Cortex of kidney (tissue), 1 donor: ENCODE measurements around the gene GABBR1.

Experiments used
- DNase-seq: peaks from one replicate; lab custom pipeline; 2025; lab: John Stamatoyannopoulos, UW

The GABBR1 gene

GRCh38 chr6:29527564-29527963 lies 105.4 kb downstream of the GABBR1 start:
- DNase-seq = no peak

GRCh38 chr6:29527126-29527525 lies 105.9 kb downstream of the GABBR1 start:
- DNase-seq = no peak

GRCh38 chr6:29525311-29525639 lies 107.7 kb downstream of the GABBR1 start:
- no peak for DNase-seq

GRCh38 chr6:29524444-29525310 lies 108.3 kb downstream of the GABBR1 start:
- no peak for DNase-seq

GRCh38 chr6:29524044-29524443 lies 108.9 kb downstream of the GABBR1 start:
- DNase-seq = no peak

GRCh38 chr6:29522227-29522626 lies 110.8 kb downstream of the GABBR1 start:
- no peak for DNase-seq

GRCh38 chr6:29521006-29521680 lies 111.8 kb downstream of the GABBR1 start:
- no peak for DNase-seq

- DNase-seq = no peak
Measured at GRCh38 chr6:29520232-29520631, 112.8 kb downstream of the GABBR1 start.

GRCh38 chr6:29519291-29520010 lies 113.5 kb downstream of the GABBR1 start:
- DNase-seq = no peak

GRCh38 chr6:29517728-29518440 lies 115.1 kb downstream of the GABBR1 start:
- no peak for DNase-seq

- no peak for DNase-seq
Measured at GRCh38 chr6:29517245-29517644, 115.7 kb downstream of the GABBR1 start.

- DNase-seq = no peak
Measured at GRCh38 chr6:29516108-29516507, 116.9 kb downstream of the GABBR1 start.

- DNase-seq = no peak
Measured at GRCh38 chr6:29510746-29511300, 122.2 kb downstream of the GABBR1 start.

GRCh38 chr6:29510202-29510601 lies 122.8 kb downstream of the GABBR1 start:
- DNase-seq = no peak
